ENCODE measurements around the gene ARID3C. TPM values are rescaled to one million over a fixed set of nuclear protein-coding genes. Genes with fewer than 3 reads are reported as not detected.

ARID3C gene
- total and polyA plus RNA-seq, 2 donors (not counting 3 experiments of a cell fraction or from before 2014, with no cell fraction given) = not detected

GRCh38 chr9:34584970-34585369, 43.9 kb downstream of the ARID3C start:
- Histone ChIP-seq H3K36me3 (ENCODE audit: control insufficient read depth in 2 of 2, extremely low read depth in 1 of 2, insufficient read depth in 2 of 2, low read length in 2 of 2) (no peaks in the 10 kb centered on the region), H3K4me3 (replicated peaks in 1 of 3; ENCODE audit: insufficient read depth in 1 of 3, low read depth in 1 of 3, low read length in 3 of 3) (no peak overlapping the region), H3K9ac (replicated peaks; ENCODE audit: extremely low read depth, insufficient read depth, low read length) (no peak overlapping the region), H4K20me1 (replicated peaks; ENCODE audit: control insufficient read depth, extremely low read depth, insufficient read depth, low read length) (no peaks in the 10 kb centered on the region), H3K4me1 (ENCODE audit: control insufficient read depth, extremely low read depth, insufficient read depth, low read length) (no peaks in the 10 kb centered on the region), H3K9me3 (replicated peaks; ENCODE audit: control insufficient read depth, insufficient read depth, low read length) (no peaks in the 10 kb centered on the region), H3K27ac (ENCODE audit: insufficient read depth, low read depth, low read length) (no peak overlapping the region), H3K9me1 (replicated peaks; ENCODE audit: control insufficient read depth, extremely low read depth, insufficient read depth, low read length) (no peaks in the 10 kb centered on the region), H3K4me2 (ENCODE audit: insufficient read depth, low read length) (no peak overlapping the region), H3K79me2 (ENCODE audit: control insufficient read depth, insufficient read depth, low read length) (no peaks in the 10 kb centered on the region), H3K27me3 (ENCODE audit: control insufficient read depth in 2 of 2, insufficient read depth in 2 of 2, low read length in 2 of 2) (peaks cover 76 to 78% of the 10 kb centered on the region in 2 experiments), H2AFZ (ENCODE audit: low read depth, low read length) (no peak overlapping the region)
- dilution Hi-C loops (cut with MboI; ENCODE audit: extremely low pct_ligation_motif_present, low sequenced_read_pairs) (no loop called here), intact Hi-C loops (cut with micrococcal nuclease) (no loop called here)
- CTCF ChIA-PET = interaction anchor here (1.0 to 1.6 kb wide), 4 partner anchors 21 to 37 kb away, joined by 3 to 4 read pairs (median 4); no protein-coding TSS in a partner anchor
- FAIRE-seq (no peak), DNase-seq (ENCODE audit: low read depth, low spot score) (no peak)
- no peak for TF ChIP-seq EZH2 (IDR thresholded peaks at IDR 0.05; ENCODE audit: borderline replicate concordance, low read depth, low read length, severe bottlenecking)
- TF ChIP-seq POLR2A (IDR thresholded peaks at IDR 0.05; ENCODE audit: low read depth, low read length) = no peak
- TF ChIP-seq GATA2 (IDR thresholded peaks at IDR 0.05; ENCODE audit: insufficient read depth, insufficient read length, low read depth, low read length) = no peak
- no peak for TF ChIP-seq POLR2AphosphoS5 (IDR thresholded peaks at IDR 0.05; ENCODE audit: insufficient read depth, low read depth, low read length)
- no peak for TF ChIP-seq MYC (IDR thresholded peaks at IDR 0.05; ENCODE audit: low read depth, low read length)
- no peak for TF ChIP-seq CTCF (IDR thresholded peaks at IDR 0.05; ENCODE audit: extremely low read depth in 1 of 2, insufficient read depth in 1 of 2, low read depth in 1 of 2, low read length in 2 of 2)
- TF ChIP-seq FOS (IDR thresholded peaks at IDR 0.05; ENCODE audit: borderline replicate concordance, insufficient read depth, low read length) = no peak
- POLR2A ChIA-PET = no interaction called here
- BruUV-seq (replicated peaks) = no TSS peak

Measured in endothelial cell of umbilical vein (primary cell).